GM18502 (cell line): ENCODE results near the gene RIMBP3C.
"Not testable (repeated sequence)": the region's sequence is repeated elsewhere in the genome, so short reads cannot be mapped to it uniquely, and the experiment has no call there.

ENCODE experiments used
- ATAC-seq: cut with Tn5 transposase; IDR thresholded peaks from one replicate; pipeline ENCODE4 v1.9.1; 2021; ENCODE audit warnings: mild to moderate bottlenecking; ENCODE audit not compliant: unreplicated experiment, poor library complexity

Gene RIMBP3C

GRCh38 chr22:21580623-21581007 lies 29.4 kb upstream of the RIMBP3C start:
- not testable (repeated sequence) for ATAC-seq

- no peak for ATAC-seq
Observed at GRCh38 chr22:21579474-21579851, 28.2 kb upstream of the RIMBP3C start.

- no peak for ATAC-seq
Observed at GRCh38 chr22:21573750-21574494, 22.7 kb upstream of the RIMBP3C start.

- no peak for ATAC-seq
Observed at GRCh38 chr22:21573293-21573734, 22.1 kb upstream of the RIMBP3C start.

GRCh38 chr22:21571679-21572078 lies 20.4 kb upstream of the RIMBP3C start:
- ATAC-seq = no peak

- no peak for ATAC-seq
Observed at GRCh38 chr22:21570398-21570797, 19.1 kb upstream of the RIMBP3C start.

GRCh38 chr22:21569459-21570170 lies 18.4 kb upstream of the RIMBP3C start:
- ATAC-seq = no peak

- not testable (repeated sequence) for ATAC-seq
Observed at GRCh38 chr22:21569076-21569427, 17.8 kb upstream of the RIMBP3C start.

GRCh38 chr22:21568347-21569075 lies 17.2 kb upstream of the RIMBP3C start:
- peak; percentile 21 for ATAC-seq

GRCh38 chr22:21567456-21568346 lies 16.4 kb upstream of the RIMBP3C start, which contains the start of gene UBE2L3:
Gene UBE2L3 (plus strand): TSS chr22:21567714. CDS start chr22:21567745, 31 bp downstream.
- ATAC-seq = peak; percentile 64

GRCh38 chr22:21564411-21564810 lies 13.2 kb upstream of the RIMBP3C start:
- ATAC-seq = no peak

GRCh38 chr22:21563912-21564311 lies 12.7 kb upstream of the RIMBP3C start:
- no peak for ATAC-seq

GRCh38 chr22:21560657-21561056 lies 9.4 kb upstream of the RIMBP3C start:
- not testable (repeated sequence) for ATAC-seq

- not testable (repeated sequence) for ATAC-seq
Observed at GRCh38 chr22:21559345-21560125, 8.3 kb upstream of the RIMBP3C start.

GRCh38 chr22:21550678-21551047 lies 598 bp downstream of the RIMBP3C start:
- peak; percentile 37 for ATAC-seq

- ATAC-seq = peak; percentile 69
Observed at GRCh38 chr22:21550008-21550677, 1.1 kb downstream of the RIMBP3C start.

GRCh38 chr22:21549558-21549957 lies 1.7 kb downstream of the RIMBP3C start:
- peak; percentile 18 for ATAC-seq

- not testable (repeated sequence) for ATAC-seq
Observed at GRCh38 chr22:21544432-21545322, 6.6 kb downstream of the RIMBP3C start.
